T-helper 2 cell treated with Interferon-gamma antibody and Interleukin-4, amounts not matched to agents 5 μg/mL and 100 μg/mL, for 36 hours (primary cell): Measurements from ENCODE around the gene FCAMR.

Experiments
- DNase-seq: peaks from one replicate; pipeline ENCODE4 v3.0.0; 2021; ENCODE audit warnings: low spot score
- H3K27ac Mint-ChIP-seq: one replicate; pipeline ENCODE4 v1.8.0; 2021; ENCODE audit warnings: mild to moderate bottlenecking, mixed read lengths
- H3K27me3 Mint-ChIP-seq: one replicate; pipeline ENCODE4 v1.8.0; 2021; ENCODE audit warnings: low read depth, mixed read lengths
- H3K36me3 Mint-ChIP-seq: one replicate; pipeline ENCODE4 v1.8.0; 2021; ENCODE audit warnings: low read depth, mixed read lengths
- H3K4me1 Mint-ChIP-seq: one replicate; pipeline ENCODE4 v1.8.0; 2021; ENCODE audit warnings: low read depth, mixed read lengths
- H3K4me3 Mint-ChIP-seq: one replicate; pipeline ENCODE4 v1.8.0; 2022; ENCODE audit warnings: mild to moderate bottlenecking, moderate library complexity, mixed read lengths
- H3K9me3 Mint-ChIP-seq: one replicate; pipeline ENCODE4 v1.8.0; 2021; ENCODE audit warnings: mixed read lengths

The FCAMR gene

DNA sequence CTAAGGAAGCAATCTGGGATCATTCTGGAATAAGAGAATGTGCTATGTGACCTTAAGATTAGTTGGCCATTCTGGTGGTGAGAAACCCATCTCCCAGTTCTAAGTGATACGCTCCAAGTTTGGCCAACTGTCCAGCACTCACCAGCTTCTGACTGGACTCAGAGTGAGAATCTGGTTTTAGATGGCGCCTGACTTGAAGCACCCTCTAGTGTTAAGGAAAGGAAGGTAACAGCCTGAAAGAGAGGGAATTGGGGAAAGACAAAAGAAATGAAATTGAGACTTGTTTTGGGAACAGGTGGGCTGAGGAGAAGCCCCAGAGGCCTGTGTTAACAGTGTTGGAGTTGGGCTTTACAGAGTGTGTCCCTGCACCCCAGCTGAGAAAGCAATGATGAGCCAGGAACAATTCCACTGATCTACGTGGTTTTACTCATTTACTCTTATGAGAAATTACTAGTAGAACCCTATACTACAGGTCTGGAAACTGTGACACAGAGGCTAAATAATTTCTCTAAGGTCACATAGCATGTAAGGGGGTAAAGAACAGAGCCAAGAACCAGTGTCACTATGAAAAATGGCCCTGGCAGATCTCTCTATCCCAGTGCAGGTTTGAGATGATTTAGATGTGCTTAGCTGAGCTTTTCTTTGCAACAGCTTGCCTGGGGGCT, 9.3 kb upstream of the FCAMR start:
- Mint-ChIP-seq H3K4me3 (no peak overlapping the region), H3K36me3 (no peaks in the 10 kb centered on the region), H3K4me1 (no peaks in the 10 kb centered on the region), H3K27ac (no peak overlapping the region), H3K9me3 (no peaks in the 10 kb centered on the region), H3K27me3 (peaks cover 34% of the 10 kb centered on the region)
- DNase-seq = no peak

- Mint-ChIP-seq H3K4me3 (no peak overlapping the region), H3K27ac (no peak overlapping the region), H3K4me1 (no peaks in the 10 kb centered on the region), H3K27me3 (peaks cover 30% of the 10 kb centered on the region), H3K36me3 (no peaks in the 10 kb centered on the region), H3K9me3 (no peaks in the 10 kb centered on the region)
- no peak for DNase-seq
Measured at GRCh38 chr1:206978259-206978658, 8.0 kb upstream of the FCAMR start.

DNA sequence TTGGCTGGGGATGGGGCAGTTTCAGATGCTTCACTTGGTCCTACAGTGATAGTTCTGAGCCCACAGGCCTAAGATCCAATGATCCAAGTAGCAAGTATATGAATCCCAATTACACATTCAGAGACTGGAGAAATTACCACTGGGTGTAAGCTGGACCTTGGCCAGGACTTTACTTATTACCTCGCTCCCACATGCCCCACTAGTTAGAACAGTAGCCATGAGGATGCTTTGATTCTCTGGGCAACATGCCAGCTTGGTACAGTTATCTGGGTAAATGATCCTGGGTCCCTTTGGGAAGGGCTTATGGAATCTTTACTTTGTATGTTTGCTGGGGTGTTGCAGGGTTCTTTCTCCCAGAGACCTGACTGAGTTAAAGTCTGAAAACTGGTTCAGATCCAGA, 5.0 kb upstream of the FCAMR start:
- Mint-ChIP-seq H3K9me3 (no peaks in the 10 kb centered on the region), H3K27me3 (peaks cover 35% of the 10 kb centered on the region), H3K27ac (no peak overlapping the region), H3K36me3 (no peaks in the 10 kb centered on the region), H3K4me1 (no peaks in the 10 kb centered on the region), H3K4me3 (no peak overlapping the region)
- DNase-seq = no peak

- H3K27ac Mint-ChIP-seq = no peak overlapping the region
Measured at GRCh38 chr1:206974140-206974539, 3.9 kb upstream of the FCAMR start.

GRCh38 chr1:206972728-206973127, 2.5 kb upstream of the FCAMR start:
- Mint-ChIP-seq H3K4me3 (no peak overlapping the region), H3K9me3 (no peaks in the 10 kb centered on the region), H3K36me3 (no peaks in the 10 kb centered on the region), H3K27ac (no peak overlapping the region), H3K27me3 (peaks cover 45% of the 10 kb centered on the region), H3K4me1 (peaks cover 10% of the 10 kb centered on the region)
- no peak for DNase-seq

More at GRCh38 chr1:206974140-206974539, 3.9 kb upstream of the FCAMR start:
- H3K4me1 Mint-ChIP-seq = no peaks in the 10 kb centered on the region
- H3K9me3 Mint-ChIP-seq = no peaks in the 10 kb centered on the region
- peaks cover 40% of the 10 kb centered on the region for H3K27me3 Mint-ChIP-seq
- H3K4me3 Mint-ChIP-seq = no peak overlapping the region
- H3K36me3 Mint-ChIP-seq = no peaks in the 10 kb centered on the region
- no peak for DNase-seq

DNA sequence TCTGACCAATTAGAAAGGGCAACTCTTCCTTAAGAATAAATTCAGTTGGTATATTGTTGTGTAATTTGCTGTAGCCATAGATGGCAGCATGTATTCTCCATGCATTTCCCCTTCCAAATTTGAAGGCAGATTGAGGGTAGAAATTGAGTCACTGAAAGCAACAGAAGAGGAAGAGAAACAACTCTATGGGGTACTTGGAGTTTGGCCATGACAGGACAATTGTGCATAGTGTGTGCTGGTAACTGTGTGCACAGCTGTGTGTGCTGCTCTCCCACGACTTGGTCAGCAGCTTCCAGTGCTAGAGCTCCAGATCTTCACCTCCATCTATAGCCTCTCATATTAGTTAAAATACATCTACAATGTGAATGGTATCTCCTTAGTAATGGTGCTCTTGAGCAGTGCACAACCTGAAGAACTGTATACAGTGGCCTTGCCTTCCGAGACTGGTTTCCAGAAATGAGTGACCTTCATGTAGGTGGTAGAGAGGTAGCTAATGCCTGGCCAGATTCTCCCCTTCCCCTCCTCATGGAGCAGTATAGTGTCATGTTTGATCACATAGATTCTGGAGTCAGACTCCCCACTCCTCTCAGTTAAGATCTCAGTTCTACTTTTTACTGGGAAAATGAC, 882 bp upstream of the FCAMR start:
- Mint-ChIP-seq H3K4me3 (no peak overlapping the region), H3K9me3 (no peaks in the 10 kb centered on the region)

GRCh38 chr1:206969090-206969489, 1.2 kb downstream of the FCAMR start:
- no peak overlapping the region for H3K4me3 Mint-ChIP-seq
- no peak overlapping the region for H3K27ac Mint-ChIP-seq
- DNase-seq = no peak
- no peaks in the 10 kb centered on the region for H3K36me3 Mint-ChIP-seq
- no peaks in the 10 kb centered on the region for H3K9me3 Mint-ChIP-seq
- peaks cover 27% of the 10 kb centered on the region for H3K4me1 Mint-ChIP-seq
- H3K27me3 Mint-ChIP-seq = peaks cover 45% of the 10 kb centered on the region

More for the DNA sequence above, 882 bp upstream of the FCAMR start:
- peaks cover 45% of the 10 kb centered on the region for H3K27me3 Mint-ChIP-seq
- DNase-seq = no peak
- no peaks in the 10 kb centered on the region for H3K36me3 Mint-ChIP-seq
- H3K27ac Mint-ChIP-seq = no peak overlapping the region
- H3K4me1 Mint-ChIP-seq = peaks cover 23% of the 10 kb centered on the region

- peak overlapping the region; percentile 62 for H3K4me3 Mint-ChIP-seq
- peaks cover 32% of the 10 kb centered on the region for H3K4me1 Mint-ChIP-seq
- H3K27me3 Mint-ChIP-seq = peaks cover 34% of the 10 kb centered on the region
- no peak for DNase-seq
- H3K36me3 Mint-ChIP-seq = no peaks in the 10 kb centered on the region
- H3K9me3 Mint-ChIP-seq = no peaks in the 10 kb centered on the region
- peak overlapping the region; percentile 48 for H3K27ac Mint-ChIP-seq
Measured at GRCh38 chr1:206967096-206967849, 3.0 kb downstream of the FCAMR start.

DNA sequence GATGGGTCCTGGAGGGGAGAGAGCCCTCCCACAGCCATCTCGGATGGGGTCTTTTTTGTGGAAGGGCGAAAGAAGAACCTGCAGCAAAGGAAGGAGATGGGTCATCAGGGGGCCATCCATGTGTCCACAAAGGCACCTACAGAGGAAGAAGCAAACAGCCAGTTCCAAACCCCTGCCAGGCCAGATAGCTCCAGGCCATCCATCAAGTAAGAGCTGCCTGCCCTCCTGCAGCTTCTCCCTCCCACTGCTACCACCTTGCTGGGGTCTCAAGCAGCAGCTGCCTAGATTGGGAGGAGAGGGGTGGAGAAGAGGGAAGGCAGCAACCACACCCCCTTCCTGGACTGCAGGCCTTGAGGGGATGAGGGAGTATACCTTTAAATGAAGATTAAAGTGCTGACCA, 4.5 kb downstream of the FCAMR start:
- H3K9me3 Mint-ChIP-seq = no peaks in the 10 kb centered on the region
- H3K36me3 Mint-ChIP-seq = no peaks in the 10 kb centered on the region
- no peak for DNase-seq
- no peak overlapping the region for H3K27ac Mint-ChIP-seq
- peaks cover 37% of the 10 kb centered on the region for H3K4me1 Mint-ChIP-seq
- no peak overlapping the region for H3K4me3 Mint-ChIP-seq
- H3K27me3 Mint-ChIP-seq = peaks cover 25% of the 10 kb centered on the region

DNA sequence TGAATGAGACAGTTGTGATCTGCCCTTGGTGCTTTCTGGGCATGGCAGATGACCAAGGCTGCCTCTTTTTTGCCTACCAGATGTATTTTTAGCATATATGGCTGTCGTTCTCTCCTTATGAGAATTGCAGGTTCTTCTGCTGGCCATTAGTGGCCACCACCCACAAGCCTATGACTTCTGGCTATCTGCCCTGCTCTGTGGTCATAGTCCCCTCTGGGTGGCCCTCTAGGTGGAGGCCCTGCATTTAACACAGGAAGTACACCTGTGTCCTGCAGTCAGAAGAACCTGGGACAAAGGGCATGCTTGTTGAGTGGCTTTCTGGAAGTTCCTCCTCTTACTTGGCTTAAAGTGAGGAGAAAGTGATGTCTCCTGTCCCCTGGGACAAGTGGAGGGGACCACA, 6.5 kb downstream of the FCAMR start:
- no peak for DNase-seq
- H3K27me3 Mint-ChIP-seq = peaks cover 5% of the 10 kb centered on the region
- no peak overlapping the region for H3K4me3 Mint-ChIP-seq

DNA sequence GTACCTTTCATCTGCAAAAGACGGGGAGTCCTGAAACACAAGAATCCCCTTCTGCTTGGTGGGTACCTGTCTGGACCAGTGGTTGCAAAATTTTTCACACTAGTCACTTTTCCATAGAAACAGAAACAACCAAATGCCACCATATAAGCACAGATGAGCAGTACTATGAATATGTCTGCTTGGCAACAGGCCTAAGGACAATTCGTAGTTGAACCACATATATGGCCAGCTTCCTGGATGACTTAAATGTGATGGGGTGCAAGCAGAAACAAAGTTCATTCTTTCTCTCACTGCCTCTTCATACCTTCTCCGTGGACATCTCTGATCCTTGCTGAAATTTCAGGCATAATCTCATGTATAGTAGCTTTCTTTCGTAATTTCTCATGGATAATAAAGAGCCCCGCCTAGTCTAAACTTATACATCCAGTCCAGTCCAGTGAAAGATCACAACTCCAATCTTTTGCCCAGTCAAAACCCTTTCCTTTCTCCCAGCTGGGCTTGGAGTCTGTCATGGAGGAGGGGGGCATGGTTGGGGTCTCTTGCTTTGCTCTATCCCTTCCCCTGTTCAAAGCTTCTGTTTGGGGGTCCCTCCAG, 7.0 kb downstream of the FCAMR start:
- no peak for DNase-seq
- Mint-ChIP-seq H3K27ac (no peak overlapping the region), H3K9me3 (no peaks in the 10 kb centered on the region), H3K4me3 (no peak overlapping the region), H3K36me3 (no peaks in the 10 kb centered on the region), H3K4me1 (peaks cover 32% of the 10 kb centered on the region), H3K27me3 (peaks cover under 1% of the 10 kb centered on the region)

More for the DNA sequence above, 6.5 kb downstream of the FCAMR start:
- no peaks in the 10 kb centered on the region for H3K9me3 Mint-ChIP-seq
- H3K4me1 Mint-ChIP-seq = peaks cover 37% of the 10 kb centered on the region
- H3K27ac Mint-ChIP-seq = no peak overlapping the region
- no peaks in the 10 kb centered on the region for H3K36me3 Mint-ChIP-seq

DNA sequence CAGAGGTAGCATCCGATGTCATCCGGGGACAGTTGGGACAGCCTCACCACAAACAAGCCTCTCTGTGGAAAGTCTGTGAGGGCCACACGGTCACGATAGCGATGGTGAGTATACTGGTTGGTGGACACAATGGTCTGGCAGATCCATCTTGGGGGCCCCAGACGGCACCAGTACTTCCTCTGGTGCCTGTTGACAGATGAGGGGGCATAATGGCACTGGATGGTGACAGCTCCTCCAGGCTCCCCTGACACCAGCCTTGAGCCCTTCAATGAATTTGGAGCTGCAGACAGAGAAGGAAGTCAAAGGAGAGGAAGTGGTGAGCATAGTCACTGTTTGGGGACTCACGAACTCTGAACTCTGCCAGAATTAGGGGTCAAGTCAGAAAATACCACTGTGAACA, 8.0 kb downstream of the FCAMR start:
- Mint-ChIP-seq H3K4me3 (no peak overlapping the region), H3K36me3 (no peaks in the 10 kb centered on the region), H3K9me3 (no peaks in the 10 kb centered on the region), H3K4me1 (peaks cover 22% of the 10 kb centered on the region), H3K27me3 (no peaks in the 10 kb centered on the region), H3K27ac (peak overlapping the region; percentile 9)
- DNase-seq = no peak

DNA sequence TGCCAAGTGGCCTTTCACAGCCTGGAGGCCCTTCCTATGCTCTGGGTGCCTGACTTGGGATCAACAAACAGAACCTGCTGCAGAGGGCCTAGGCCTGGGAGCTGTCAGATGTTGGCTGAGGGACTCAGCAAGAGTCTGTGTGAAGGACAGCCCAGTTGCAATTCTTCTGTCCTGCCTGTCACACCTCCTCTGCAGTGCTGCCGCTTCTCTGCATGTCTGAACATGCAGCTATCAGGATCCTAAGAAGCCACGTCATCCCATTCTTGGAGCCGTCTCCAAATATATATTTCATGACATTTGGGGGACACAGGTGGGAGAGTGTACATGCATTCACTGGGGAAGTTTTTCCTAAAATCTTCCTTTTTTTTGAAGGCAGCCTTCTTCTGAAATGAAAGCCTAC, 8.6 kb downstream of the FCAMR start:
- H3K9me3 Mint-ChIP-seq = no peaks in the 10 kb centered on the region
- peaks cover 16% of the 10 kb centered on the region for H3K4me1 Mint-ChIP-seq
- H3K27me3 Mint-ChIP-seq = no peaks in the 10 kb centered on the region
- H3K36me3 Mint-ChIP-seq = no peaks in the 10 kb centered on the region
- H3K4me3 Mint-ChIP-seq = no peak overlapping the region
- DNase-seq = no peak
- no peak overlapping the region for H3K27ac Mint-ChIP-seq
